Measurements from ENCODE around the gene ACAA1.

DNA sequence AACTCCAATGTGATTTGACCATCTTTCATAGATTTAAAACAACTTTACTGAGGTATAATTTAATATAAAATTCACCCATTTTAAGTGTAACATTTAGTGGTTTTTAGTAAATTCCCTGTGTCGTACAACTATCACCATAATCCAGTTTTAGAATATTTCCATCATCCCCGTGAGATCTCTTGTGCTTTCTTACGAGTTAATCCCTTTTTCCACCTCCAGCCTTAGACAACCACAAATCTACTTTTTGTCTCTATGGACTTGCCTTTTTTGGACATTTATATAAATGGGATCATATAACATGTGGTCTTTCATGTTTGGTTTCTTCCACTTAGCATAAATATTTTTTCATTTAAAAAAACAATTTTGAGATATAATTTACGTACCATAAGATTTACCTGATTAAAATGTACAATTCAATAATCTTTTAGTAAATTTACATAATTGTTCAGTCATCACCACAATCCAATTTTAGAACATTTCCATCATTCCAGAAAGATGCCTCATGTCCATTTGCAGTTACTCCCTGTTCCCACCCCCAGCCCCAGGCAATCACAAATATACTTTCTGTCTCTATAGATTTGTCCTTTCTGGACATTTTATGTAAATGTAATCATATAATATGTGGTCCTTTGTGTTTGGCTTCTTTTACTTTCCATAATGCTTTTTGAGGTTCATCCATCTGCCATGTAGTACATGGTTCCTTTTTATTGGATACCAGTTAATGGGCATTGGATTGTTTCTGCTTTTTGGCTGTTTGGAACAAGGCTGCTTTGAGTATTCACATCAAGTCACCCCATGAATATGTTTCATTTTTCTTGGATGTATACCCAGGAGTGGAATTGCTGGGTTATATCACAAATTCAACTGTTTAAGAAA, 31.5 kb upstream of the ACAA1 start:
- no peak for TF ChIP-seq POLR2A (IDR thresholded peaks at IDR 0.05)
- TF ChIP-seq, protein P1, sequence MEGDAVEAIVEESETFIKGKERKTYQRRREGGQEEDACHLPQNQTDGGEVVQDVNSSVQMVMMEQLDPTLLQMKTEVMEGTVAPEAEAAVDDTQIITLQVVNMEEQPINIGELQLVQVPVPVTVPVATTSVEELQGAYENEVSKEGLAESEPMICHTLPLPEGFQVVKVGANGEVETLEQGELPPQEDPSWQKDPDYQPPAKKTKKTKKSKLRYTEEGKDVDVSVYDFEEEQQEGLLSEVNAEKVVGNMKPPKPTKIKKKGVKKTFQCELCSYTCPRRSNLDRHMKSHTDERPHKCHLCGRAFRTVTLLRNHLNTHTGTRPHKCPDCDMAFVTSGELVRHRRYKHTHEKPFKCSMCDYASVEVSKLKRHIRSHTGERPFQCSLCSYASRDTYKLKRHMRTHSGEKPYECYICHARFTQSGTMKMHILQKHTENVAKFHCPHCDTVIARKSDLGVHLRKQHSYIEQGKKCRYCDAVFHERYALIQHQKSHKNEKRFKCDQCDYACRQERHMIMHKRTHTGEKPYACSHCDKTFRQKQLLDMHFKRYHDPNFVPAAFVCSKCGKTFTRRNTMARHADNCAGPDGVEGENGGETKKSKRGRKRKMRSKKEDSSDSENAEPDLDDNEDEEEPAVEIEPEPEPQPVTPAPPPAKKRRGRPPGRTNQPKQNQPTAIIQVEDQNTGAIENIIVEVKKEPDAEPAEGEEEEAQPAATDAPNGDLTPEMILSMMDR (IDR thresholded peaks at IDR 0.05) = no peak

Measured in uterus (tissue), 2 donors.